ES-I3 (cell line): ENCODE data around the gene EN1.

Experiments
- H3K36me3 ChIP-seq: 2 replicates; pipeline ENCODE4 v1.6.1; 2013; ENCODE audit warnings: mild to moderate bottlenecking, low read length, control low read depth, moderate library complexity; ENCODE audit not compliant: insufficient read depth
- H3K4me1 ChIP-seq: 2 replicates; pipeline ENCODE4 v1.6.1; 2013; ENCODE audit warnings: mild to moderate bottlenecking, control low read depth, low read length; ENCODE audit not compliant: insufficient read depth
- H3K9ac ChIP-seq: 2 replicates; pipeline ENCODE4 v1.6.1; 2013; ENCODE audit warnings: low read depth, mild to moderate bottlenecking, low read length, moderate library complexity
- H3K9me3 ChIP-seq: 2 replicates; pipeline ENCODE4 v1.6.1; 2013; ENCODE audit warnings: mild to moderate bottlenecking, low read length, moderate library complexity; ENCODE audit not compliant: control insufficient read depth, insufficient read depth

Gene EN1

GRCh38 chr2:118811514-118812115 lies 35.8 kb downstream of the EN1 start:
- peaks cover 29% of the 10 kb centered on the region for H3K4me1 ChIP-seq
- H3K36me3 ChIP-seq: no peaks in the 10 kb centered on the region
- no peaks in the 10 kb centered on the region for H3K9me3 ChIP-seq
- no peak overlapping the region for H3K9ac ChIP-seq

- Histone ChIP-seq H3K9ac (no peak overlapping the region), H3K36me3 (no peaks in the 10 kb centered on the region), H3K4me1 (peaks cover 31% of the 10 kb centered on the region), H3K9me3 (no peaks in the 10 kb centered on the region)
These were observed 36.7 kb downstream of the EN1 start for GRCh38 chr2:118810766-118811165.

DNA sequence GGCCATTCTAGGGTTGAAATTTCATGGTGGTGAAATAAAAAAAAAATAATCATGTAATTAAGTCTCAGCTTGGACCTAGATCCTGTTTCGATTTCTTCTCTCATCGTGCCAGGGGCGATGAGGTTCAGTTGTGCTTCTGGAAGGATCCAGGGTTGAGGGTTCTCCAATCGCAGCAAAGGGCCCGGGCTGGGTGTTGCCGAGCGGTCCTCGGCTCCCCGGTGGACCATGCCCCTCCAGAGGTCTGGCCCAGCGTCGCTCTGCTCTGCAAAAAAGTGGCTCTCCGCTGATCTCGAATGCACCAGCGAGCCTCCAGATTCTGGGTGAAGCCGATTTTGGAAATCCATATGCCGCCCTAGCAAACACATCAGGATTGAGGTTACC lies 39.0 kb downstream of the EN1 start:
- Histone ChIP-seq H3K9me3 (no peaks in the 10 kb centered on the region), H3K9ac (peak overlapping the region; percentile 55), H3K36me3 (no peaks in the 10 kb centered on the region), H3K4me1 (peaks cover 31% of the 10 kb centered on the region)

GRCh38 chr2:118807668-118808428 lies 39.6 kb downstream of the EN1 start:
- Histone ChIP-seq H3K9me3 (no peaks in the 10 kb centered on the region), H3K9ac (peak overlapping the region; percentile 55), H3K36me3 (no peaks in the 10 kb centered on the region), H3K4me1 (peaks cover 26% of the 10 kb centered on the region)

DNA sequence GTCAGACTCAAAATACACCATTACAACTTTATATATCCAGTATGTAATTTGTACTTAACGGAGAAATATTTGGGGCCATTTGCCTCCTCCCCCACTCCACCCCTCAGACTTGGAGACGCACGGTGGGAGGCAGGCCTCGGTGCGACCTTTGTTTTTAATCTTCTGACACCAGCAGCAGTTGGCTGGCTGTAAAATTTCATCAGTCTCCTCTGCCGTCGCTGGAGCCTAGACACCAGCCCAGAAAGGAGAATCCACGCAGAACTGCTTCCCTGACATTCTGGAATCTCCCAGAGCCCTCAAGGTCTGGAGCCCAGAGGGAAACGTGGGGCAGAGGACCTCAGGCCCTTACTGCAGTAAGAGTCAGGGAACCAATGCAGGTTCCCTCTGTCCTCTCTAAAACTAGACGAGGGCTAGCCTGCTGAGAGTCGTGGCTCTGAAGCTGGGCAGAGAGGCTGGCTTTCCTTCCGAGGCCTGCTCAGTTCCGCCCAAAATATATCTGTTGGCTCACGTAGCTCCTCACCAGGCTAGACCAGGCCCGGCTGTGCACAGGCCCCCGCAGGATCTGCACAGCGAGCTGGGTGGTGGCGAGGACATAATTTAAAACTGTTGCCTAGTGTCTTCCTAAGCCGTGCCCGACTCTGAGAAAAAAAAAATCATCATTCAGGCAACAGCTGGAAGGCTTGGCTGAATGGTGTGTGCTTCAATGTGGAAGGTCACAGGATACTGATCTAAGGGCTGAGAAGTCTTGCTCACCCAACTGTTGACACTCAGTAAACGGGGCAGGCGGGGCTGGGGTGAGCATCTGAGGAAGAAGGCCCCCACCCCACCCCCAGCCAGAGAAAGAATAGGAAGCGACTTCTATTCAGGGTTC lies 40.4 kb downstream of the EN1 start:
- Histone ChIP-seq H3K9me3 (no peaks in the 10 kb centered on the region), H3K36me3 (no peaks in the 10 kb centered on the region), H3K4me1 (peaks cover 20% of the 10 kb centered on the region), H3K9ac (peak overlapping the region; percentile 55; the same call in 1 of the 2 replicates)

- H3K9ac ChIP-seq: no peak overlapping the region
- H3K9me3 ChIP-seq: no peaks in the 10 kb centered on the region
- peaks cover 20% of the 10 kb centered on the region for H3K4me1 ChIP-seq
- H3K36me3 ChIP-seq: no peaks in the 10 kb centered on the region
These were observed 42.3 kb downstream of the EN1 start for GRCh38 chr2:118805064-118805690.

GRCh38 chr2:118803012-118803411 lies 44.4 kb downstream of the EN1 start:
- Histone ChIP-seq H3K9ac (no peak overlapping the region), H3K9me3 (no peaks in the 10 kb centered on the region), H3K36me3 (no peaks in the 10 kb centered on the region), H3K4me1 (peaks cover 20% of the 10 kb centered on the region)

- H3K4me1 ChIP-seq: 0 out of 2 replicates have a peak, but pooled peaks cover 6% of the 10 kb centered on the region
- H3K36me3 ChIP-seq: no peaks in the 10 kb centered on the region
- H3K9ac ChIP-seq: no peak overlapping the region
- H3K9me3 ChIP-seq: no peaks in the 10 kb centered on the region
These were observed 46.3 kb downstream of the EN1 start for GRCh38 chr2:118801151-118801550.

DNA sequence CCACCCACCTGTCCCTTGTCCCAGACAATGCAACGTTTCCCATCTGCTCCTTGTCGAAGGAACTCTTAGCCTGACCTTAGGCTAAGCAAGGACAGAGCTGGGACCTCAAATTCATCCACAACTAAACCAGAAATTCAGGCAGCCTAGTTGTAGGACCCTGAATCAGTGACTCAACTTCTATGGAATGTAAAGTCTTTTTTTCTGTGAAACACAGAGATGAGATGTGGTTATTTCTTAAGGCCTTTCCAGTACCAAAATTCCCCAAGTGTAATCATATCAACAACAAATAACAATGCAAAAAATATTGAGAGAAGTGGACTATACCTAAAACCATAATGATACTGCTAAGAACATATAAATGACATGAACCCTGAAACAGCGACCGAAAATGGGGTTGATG lies 46.7 kb downstream of the EN1 start:
- H3K4me1 ChIP-seq: 0 out of 2 replicates have a peak, but pooled peaks cover 6% of the 10 kb centered on the region
- H3K36me3 ChIP-seq: no peaks in the 10 kb centered on the region
- H3K9ac ChIP-seq: no peak overlapping the region
- no peaks in the 10 kb centered on the region for H3K9me3 ChIP-seq

DNA sequence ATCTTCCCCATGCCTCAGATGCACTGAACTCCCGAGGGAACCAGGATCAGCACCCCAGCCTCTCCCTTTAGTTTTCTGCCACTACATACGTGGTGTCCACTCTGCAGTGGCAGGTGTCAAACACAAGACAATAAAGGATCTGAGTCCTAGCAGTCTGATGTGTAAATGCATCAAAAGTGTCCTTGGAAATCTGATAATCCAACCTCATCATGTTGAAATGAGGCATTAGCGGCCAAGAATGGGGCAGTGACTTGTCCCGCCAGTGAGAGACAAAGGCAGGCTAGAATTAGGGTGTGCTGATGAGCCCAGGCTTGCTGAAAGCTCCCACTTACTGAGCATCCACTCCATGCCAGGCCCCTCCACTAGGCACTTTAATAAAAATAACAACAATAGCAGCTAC lies 52.9 kb downstream of the EN1 start:
- H3K9ac ChIP-seq: no peak overlapping the region
- no peaks in the 10 kb centered on the region for H3K4me1 ChIP-seq
- H3K36me3 ChIP-seq: no peaks in the 10 kb centered on the region
- no peaks in the 10 kb centered on the region for H3K9me3 ChIP-seq
